ENCODE data around the gene SREK1. TPM values are rescaled to one million over a fixed set of nuclear protein-coding genes. Genes with fewer than 3 reads are reported as not detected.

Gene SREK1
- total RNA-seq, 4 donors from 2014 or later = 18.7 to 95.0 (median 54.4) TPM

DNA sequence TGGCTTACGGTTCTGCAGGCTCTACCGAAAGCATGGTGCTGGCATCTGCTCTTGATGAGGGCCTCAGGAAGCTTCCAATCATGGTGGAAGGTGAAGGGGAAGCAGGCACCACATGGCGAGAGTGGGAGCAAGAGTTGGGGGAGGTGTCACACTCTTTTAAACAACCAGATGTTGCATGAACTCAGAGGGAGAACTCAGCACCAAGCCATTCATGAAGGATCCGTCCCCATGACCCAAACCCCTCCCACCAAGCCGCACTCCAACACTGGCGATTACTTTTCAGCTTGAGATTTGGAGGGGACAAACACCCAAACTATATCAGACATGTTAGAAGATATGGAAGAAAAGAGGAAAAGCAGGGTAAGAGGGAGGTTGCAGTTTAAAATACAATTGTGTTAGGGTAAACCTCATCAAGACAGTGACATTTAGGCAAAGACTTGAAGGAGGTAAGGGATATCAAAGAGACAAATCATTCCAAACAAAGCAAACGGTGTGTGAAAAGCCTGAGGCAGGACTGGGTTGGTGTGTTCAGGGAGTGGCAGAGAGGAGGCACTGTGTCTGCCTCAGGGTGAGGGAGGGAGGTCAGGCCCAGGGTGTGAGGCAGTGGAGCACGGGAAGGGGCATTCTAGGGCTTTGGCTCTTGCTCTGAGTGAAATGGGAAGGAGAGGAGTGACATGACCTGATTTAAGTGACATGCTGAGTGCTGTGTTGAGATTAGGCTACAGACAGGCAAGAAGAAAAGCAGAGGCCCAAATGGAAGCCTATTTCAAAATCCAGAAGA is 80.9 kb downstream of the SREK1 start:
- DNase-seq = no peak
- Histone ChIP-seq H3K36me3 (no peaks in the 10 kb centered on the region), H3K9me3 (no peaks in the 10 kb centered on the region), H3K4me1 (peaks cover 0 to 25% (median 0%) of the 10 kb centered on the region in 3 donors), H3K27me3 (no peaks in the 10 kb centered on the region), H3K4me3 (no peak overlapping the region), H3K27ac (peak overlapping the region in 3 of 4 donors; percentile 7 to 68 (median 62))
- WGBS, 2 donors = 75 to 79% methylated on average over 8 of the region's 8 CpGs
- TF ChIP-seq, protein P1, sequence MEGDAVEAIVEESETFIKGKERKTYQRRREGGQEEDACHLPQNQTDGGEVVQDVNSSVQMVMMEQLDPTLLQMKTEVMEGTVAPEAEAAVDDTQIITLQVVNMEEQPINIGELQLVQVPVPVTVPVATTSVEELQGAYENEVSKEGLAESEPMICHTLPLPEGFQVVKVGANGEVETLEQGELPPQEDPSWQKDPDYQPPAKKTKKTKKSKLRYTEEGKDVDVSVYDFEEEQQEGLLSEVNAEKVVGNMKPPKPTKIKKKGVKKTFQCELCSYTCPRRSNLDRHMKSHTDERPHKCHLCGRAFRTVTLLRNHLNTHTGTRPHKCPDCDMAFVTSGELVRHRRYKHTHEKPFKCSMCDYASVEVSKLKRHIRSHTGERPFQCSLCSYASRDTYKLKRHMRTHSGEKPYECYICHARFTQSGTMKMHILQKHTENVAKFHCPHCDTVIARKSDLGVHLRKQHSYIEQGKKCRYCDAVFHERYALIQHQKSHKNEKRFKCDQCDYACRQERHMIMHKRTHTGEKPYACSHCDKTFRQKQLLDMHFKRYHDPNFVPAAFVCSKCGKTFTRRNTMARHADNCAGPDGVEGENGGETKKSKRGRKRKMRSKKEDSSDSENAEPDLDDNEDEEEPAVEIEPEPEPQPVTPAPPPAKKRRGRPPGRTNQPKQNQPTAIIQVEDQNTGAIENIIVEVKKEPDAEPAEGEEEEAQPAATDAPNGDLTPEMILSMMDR (IDR thresholded peaks at IDR 0.05) = peak in 1 of 6 experiments; percentile 11
- no peak for TF ChIP-seq POLR2A (IDR thresholded peaks at IDR 0.05)
- intact Hi-C loops (cut with DNase I) = no loop called here

GRCh38 chr5:66230551-66230950 is 86.5 kb downstream of the SREK1 start:
- H3K9me3 ChIP-seq = no peaks in the 10 kb centered on the region
- no peaks in the 10 kb centered on the region for H3K36me3 ChIP-seq
- H3K27me3 ChIP-seq = no peaks in the 10 kb centered on the region
- H3K27ac ChIP-seq = peak overlapping the region in 1 of 4 donors; percentile 80
- TF ChIP-seq POLR2A (IDR thresholded peaks at IDR 0.05) = no peak
- TF ChIP-seq, protein P1 (IDR thresholded peaks at IDR 0.05) = no peak
- no peak for DNase-seq
- intact Hi-C loops (cut with DNase I) = no loop called here
- no peak overlapping the region for H3K4me3 ChIP-seq
- 30 to 67% methylated on average over 1 of the region's 1 CpG for WGBS, 2 donors
- H3K4me1 ChIP-seq = peaks cover 0 to 42% (median 8%) of the 10 kb centered on the region in 3 donors

DNA sequence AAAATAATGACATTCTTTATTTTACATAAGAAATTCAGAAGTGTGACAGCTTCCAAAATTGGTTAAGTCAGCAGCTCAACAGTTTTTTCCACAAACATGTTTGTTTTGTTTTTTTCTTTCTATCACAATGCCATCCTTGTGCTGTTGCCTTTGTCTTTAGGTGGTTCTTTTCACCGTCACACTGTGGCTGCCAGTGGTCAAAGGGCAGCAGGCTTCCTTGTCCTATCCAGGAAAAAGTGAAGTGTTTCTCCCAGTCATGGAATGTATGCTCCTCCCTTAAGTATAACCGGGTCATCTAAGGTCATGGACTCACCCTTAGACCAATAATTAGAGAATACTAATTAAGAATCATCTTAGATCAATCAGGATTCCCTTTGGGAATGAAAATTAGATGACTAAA is 87.4 kb downstream of the SREK1 start:
- Histone ChIP-seq H3K4me3 (no peak overlapping the region), H3K36me3 (no peaks in the 10 kb centered on the region), H3K27ac (peak overlapping the region in 2 of 4 donors; percentile 71 to 80), H3K27me3 (no peaks in the 10 kb centered on the region), H3K9me3 (no peaks in the 10 kb centered on the region), H3K4me1 (peaks cover 0 to 42% (median 8%) of the 10 kb centered on the region in 3 donors)
- intact Hi-C loops (cut with DNase I) = no loop called here
- TF ChIP-seq, protein P1 (IDR thresholded peaks at IDR 0.05) = no peak
- no peak for TF ChIP-seq POLR2A (IDR thresholded peaks at IDR 0.05)
- WGBS, 2 donors = 50 to 63% methylated on average over 2 of the region's 2 CpGs
- DNase-seq = no peak

- H3K36me3 ChIP-seq = no peaks in the 10 kb centered on the region
- TF ChIP-seq POLR2A (IDR thresholded peaks at IDR 0.05) = no peak
- TF ChIP-seq, protein P1 (IDR thresholded peaks at IDR 0.05) = no peak
- H3K4me1 ChIP-seq = peaks cover 0 to 42% (median 8%) of the 10 kb centered on the region in 3 donors
- no peak for DNase-seq
- H3K27ac ChIP-seq = peak overlapping the region in 2 of 4 donors; percentile 71 to 80
- 54 to 65% methylated on average over 6 of the region's 6 CpGs for WGBS, 2 donors
- no peak overlapping the region for H3K4me3 ChIP-seq
- H3K27me3 ChIP-seq = no peaks in the 10 kb centered on the region
- intact Hi-C loops (cut with DNase I) = no loop called here
- H3K9me3 ChIP-seq = no peaks in the 10 kb centered on the region
Measured at GRCh38 chr5:66232275-66232674, 88.2 kb downstream of the SREK1 start.

DNA sequence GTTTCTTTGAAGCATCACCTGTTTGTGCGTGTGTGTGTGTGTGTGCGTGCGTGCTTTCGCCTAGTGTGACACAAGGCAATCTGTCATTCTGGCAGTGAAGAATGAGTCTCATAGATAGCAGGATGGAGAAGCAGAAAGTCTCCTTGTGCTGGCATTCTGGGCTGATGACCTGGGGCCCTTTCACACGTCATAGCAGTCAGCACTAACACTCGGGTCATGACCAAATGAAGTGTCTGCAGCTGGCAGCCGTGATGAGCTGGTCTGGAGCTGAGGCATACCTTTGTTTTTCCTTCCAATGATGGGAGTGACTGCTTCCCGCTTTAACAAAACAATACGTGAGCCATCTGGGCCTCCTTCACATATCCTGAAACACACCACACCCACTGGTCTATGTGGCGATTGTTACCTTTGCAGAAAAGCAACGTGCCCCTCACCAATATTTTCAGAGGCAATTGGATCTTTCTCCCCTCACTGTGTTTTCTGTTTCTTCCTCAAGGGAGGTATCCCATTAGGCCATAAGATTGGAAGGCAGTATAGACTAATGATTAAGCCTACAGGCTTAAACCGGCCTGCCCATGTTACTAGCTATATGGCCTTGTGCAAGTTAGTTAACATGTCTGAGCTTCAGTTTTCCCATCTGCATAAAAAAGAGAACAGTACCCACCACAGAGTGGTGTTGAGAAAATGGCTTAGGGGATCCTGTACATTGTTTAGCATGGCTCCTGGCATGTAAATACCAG is 88.8 kb downstream of the SREK1 start:
- Histone ChIP-seq H3K27me3 (no peaks in the 10 kb centered on the region), H3K4me1 (peaks cover 0 to 42% (median 8%) of the 10 kb centered on the region in 3 donors), H3K9me3 (no peaks in the 10 kb centered on the region), H3K36me3 (no peaks in the 10 kb centered on the region), H3K4me3 (no peak overlapping the region), H3K27ac (peak overlapping the region in 3 of 4 donors; percentile 46 to 80 (median 71))
- no peak for TF ChIP-seq POLR2A (IDR thresholded peaks at IDR 0.05)
- WGBS, 2 donors = 55 to 64% methylated on average over 12 of the region's 12 CpGs
- no peak for DNase-seq
- intact Hi-C loops (cut with DNase I) = no loop called here

Other genes with a start within 250 kb of the SREK1 start
- gene ERBIN, start 217.7 kb upstream of the SREK1 start, total RNA-seq = 10 to 100 TPM; 27.4 to 62.6 (median 48.6) TPM